HepG2 (cell line): Measurements from ENCODE around the gene BAG3. TPM values are rescaled to one million over a fixed set of nuclear protein-coding genes. Genes with fewer than 3 reads are reported as not detected.

Experiments used
- CCAR2 ChIP-seq: fragments of 200-400 bp; formaldehyde crosslinking; optimal IDR thresholded peaks from 2 replicates; pipeline ENCODE3; 2018; ENCODE audit warnings: low read depth, mild to moderate bottlenecking, low read length, moderate library complexity
- CEBPG ChIP-seq: IDR thresholded peaks from 2 replicates; pipeline ENCODE4 v1.6.1; 2016
- GFI1 ChIP-seq: sonication (generic); formaldehyde crosslinking; IDR thresholded peaks from 2 replicates; pipeline ENCODE4 v1.5.0; 2020; ENCODE audit warnings: missing genetic modification reagents, mild to moderate bottlenecking, borderline replicate concordance
- JUNB ChIP-seq: sonication (generic); formaldehyde crosslinking; IDR thresholded peaks from 2 replicates; pipeline ENCODE4 v1.8.0; 2022; ENCODE audit warnings: missing genetic modification reagents, mild to moderate bottlenecking, borderline replicate concordance
- KLF15 ChIP-seq: sonication (generic); formaldehyde crosslinking; IDR thresholded peaks from 2 replicates; pipeline ENCODE4 v1.8.1; 2023; ENCODE audit warnings: borderline replicate concordance, mild to moderate bottlenecking, inconsistent platforms, missing genetic modification reagents, mixed read lengths
- MIXL1 ChIP-seq: IDR thresholded peaks from 2 replicates; pipeline ENCODE4 v1.6.1; 2016
- NCOA2 ChIP-seq: sonication (generic); formaldehyde crosslinking; IDR thresholded peaks from 2 replicates; pipeline ENCODE4 v1.8.0; 2022; ENCODE audit warnings: inconsistent platforms
- PPARG ChIP-seq: conservative IDR thresholded peaks from 2 replicates; pipeline ENCODE4 v1.6.1; 2016; ENCODE audit warnings: missing biosample characterization, missing genetic modification reagents
- RAD21 ChIP-seq: fragments of 450-650 bp; formaldehyde crosslinking; IDR thresholded peaks from 2 replicates; pipeline ENCODE4 v1.5.0; 2020; ENCODE audit warnings: mild to moderate bottlenecking
- SCMH1 ChIP-seq: sonication (generic); formaldehyde crosslinking; IDR thresholded peaks from 2 replicates; pipeline ENCODE4 v1.9.0; 2021; ENCODE audit warnings: missing genetic modification reagents, mild to moderate bottlenecking, borderline replicate concordance
- SMARCE1 ChIP-seq: fragments of 450-650 bp; IDR thresholded peaks from 2 replicates; pipeline ENCODE4 v1.6.1; 2017; ENCODE audit warnings: borderline replicate concordance
- TEF ChIP-seq: sonication (generic); formaldehyde crosslinking; IDR thresholded peaks from 2 replicates; pipeline ENCODE4 v1.5.0; 2020; ENCODE audit warnings: missing genetic modification reagents
- ZBTB37 ChIP-seq: sonication (generic); formaldehyde crosslinking; IDR thresholded peaks from 2 replicates; pipeline ENCODE4 v1.4.0; 2020; ENCODE audit warnings: mild to moderate bottlenecking, missing genetic modification reagents
- ZFP82 ChIP-seq: sonication (generic); formaldehyde crosslinking; IDR thresholded peaks from 2 replicates; pipeline ENCODE4 v1.5.1; 2020; ENCODE audit warnings: mild to moderate bottlenecking, missing genetic modification reagents, borderline replicate concordance
- ZNF318 ChIP-seq: sonication (generic); formaldehyde crosslinking; IDR thresholded peaks from 2 replicates; pipeline ENCODE4 v1.4.0; 2020; ENCODE audit warnings: mild to moderate bottlenecking, missing genetic modification reagents
- ZNF33A ChIP-seq: sonication (generic); formaldehyde crosslinking; IDR thresholded peaks from 2 replicates; pipeline ENCODE4 v1.5.1; 2020; ENCODE audit warnings: missing genetic modification reagents, mild to moderate bottlenecking, moderate library complexity, borderline replicate concordance
- ZNF639 ChIP-seq: conservative IDR thresholded peaks from 2 replicates; pipeline ENCODE4 v1.6.1; 2018; ENCODE audit warnings: missing genetic modification reagents
- ZNF678 ChIP-seq: sonication (generic); formaldehyde crosslinking; IDR thresholded peaks from 2 replicates; pipeline ENCODE4 v1.4.0; 2020; ENCODE audit warnings: mild to moderate bottlenecking, missing genetic modification reagents
- ZNF781 ChIP-seq: sonication (generic); formaldehyde crosslinking; IDR thresholded peaks from 2 replicates; pipeline ENCODE4 v1.5.1; 2020; ENCODE audit warnings: borderline replicate concordance, mild to moderate bottlenecking, missing genetic modification reagents; ENCODE audit errors: not compliant biosample characterization
- ZSCAN22 ChIP-seq: sonication (generic); formaldehyde crosslinking; IDR thresholded peaks from 2 replicates; pipeline ENCODE4 v1.4.0; 2020; ENCODE audit warnings: mild to moderate bottlenecking, missing genetic modification reagents
- polyA plus RNA-seq, 8 experiments: library from polyadenylated mRNA; depleted of rRNA in 3 of 8; stranded (reverse) in 7 of 8; unstranded in 1 of 8; fragments of >200 nt; fragmentation: Illumina TruSeq in 4 of 8; extraction: Trizol in 4 of 8; gene quantifications; 2 replicates each; pipeline versions ENCODE4 v1.2.1 to v1.2.3, GENCODE V29; 2011 to 2016; ENCODE audit warnings: low read depth in 4 of 8, missing spikeins in 1 of 8, mixed read lengths in 1 of 8; ENCODE audit not compliant: insufficient read depth in 1 of 8
- total RNA-seq, 5 experiments: library from RNA; depleted of rRNA; stranded (reverse); fragments of >200 nt; fragmentation: Illumina TruSeq; extraction: Trizol; gene quantifications; 2 replicates each; pipeline ENCODE4 v1.2.3, GENCODE V29; 2016; ENCODE audit warnings: low read depth in 1 of 5

BAG3 gene
- total and polyA plus RNA-seq, 2 of the 13 experiments (the other 11 are each of a cell fraction or from before 2014, with no cell fraction given), result 2.9 to 6.7 TPM

- no peak for TF ChIP-seq ZNF318
- no peak for TF ChIP-seq ZSCAN22 (CRISPR knock-in tag)
- no peak for TF ChIP-seq NCOA2 (CRISPR knock-in tag)
- no peak for TF ChIP-seq ZNF781 (CRISPR knock-in tag)
- TF ChIP-seq ZNF639 (CRISPR knock-in tag), result no peak
- TF ChIP-seq SCMH1 (CRISPR knock-in tag), result no peak
- TF ChIP-seq SMARCE1, result no peak
- TF ChIP-seq CEBPG (CRISPR knock-in tag), result peak; percentile 37; the same call in 1 of the 2 replicates
- TF ChIP-seq CCAR2, result no peak
- TF ChIP-seq RAD21, result 0 out of 2 replicates have a peak, but pooled peaks have one; percentile 44
- no peak for TF ChIP-seq GFI1 (CRISPR knock-in tag)
- TF ChIP-seq ZNF678, result no peak
- TF ChIP-seq KLF15 (CRISPR knock-in tag), result no peak
- TF ChIP-seq TEF (CRISPR knock-in tag), result no peak
- no peak for TF ChIP-seq PPARG
- TF ChIP-seq MIXL1 (CRISPR knock-in tag), result peak; percentile 98
- TF ChIP-seq ZFP82 (CRISPR knock-in tag), result no peak
- no peak for TF ChIP-seq ZNF33A (CRISPR knock-in tag)
- TF ChIP-seq ZBTB37 (CRISPR knock-in tag), result no peak
- no peak for TF ChIP-seq JUNB (CRISPR knock-in tag)
Measured at GRCh38 chr10:119688033-119688508, 36.9 kb downstream of the BAG3 start (continued).
